ENCODE measurements around the gene MCIDAS. TPM values are rescaled to one million over a fixed set of nuclear protein-coding genes. Genes with fewer than 3 reads are reported as not detected.
A peak's percentile ranks its signal among the peaks of the same experiment; 100 is the strongest.

The MCIDAS gene
- total and polyA plus RNA-seq, 2 of the 13 experiments (the other 11 are each of a cell fraction or from before 2014, with no cell fraction given), result not detected

- TF ChIP-seq, protein P1, sequence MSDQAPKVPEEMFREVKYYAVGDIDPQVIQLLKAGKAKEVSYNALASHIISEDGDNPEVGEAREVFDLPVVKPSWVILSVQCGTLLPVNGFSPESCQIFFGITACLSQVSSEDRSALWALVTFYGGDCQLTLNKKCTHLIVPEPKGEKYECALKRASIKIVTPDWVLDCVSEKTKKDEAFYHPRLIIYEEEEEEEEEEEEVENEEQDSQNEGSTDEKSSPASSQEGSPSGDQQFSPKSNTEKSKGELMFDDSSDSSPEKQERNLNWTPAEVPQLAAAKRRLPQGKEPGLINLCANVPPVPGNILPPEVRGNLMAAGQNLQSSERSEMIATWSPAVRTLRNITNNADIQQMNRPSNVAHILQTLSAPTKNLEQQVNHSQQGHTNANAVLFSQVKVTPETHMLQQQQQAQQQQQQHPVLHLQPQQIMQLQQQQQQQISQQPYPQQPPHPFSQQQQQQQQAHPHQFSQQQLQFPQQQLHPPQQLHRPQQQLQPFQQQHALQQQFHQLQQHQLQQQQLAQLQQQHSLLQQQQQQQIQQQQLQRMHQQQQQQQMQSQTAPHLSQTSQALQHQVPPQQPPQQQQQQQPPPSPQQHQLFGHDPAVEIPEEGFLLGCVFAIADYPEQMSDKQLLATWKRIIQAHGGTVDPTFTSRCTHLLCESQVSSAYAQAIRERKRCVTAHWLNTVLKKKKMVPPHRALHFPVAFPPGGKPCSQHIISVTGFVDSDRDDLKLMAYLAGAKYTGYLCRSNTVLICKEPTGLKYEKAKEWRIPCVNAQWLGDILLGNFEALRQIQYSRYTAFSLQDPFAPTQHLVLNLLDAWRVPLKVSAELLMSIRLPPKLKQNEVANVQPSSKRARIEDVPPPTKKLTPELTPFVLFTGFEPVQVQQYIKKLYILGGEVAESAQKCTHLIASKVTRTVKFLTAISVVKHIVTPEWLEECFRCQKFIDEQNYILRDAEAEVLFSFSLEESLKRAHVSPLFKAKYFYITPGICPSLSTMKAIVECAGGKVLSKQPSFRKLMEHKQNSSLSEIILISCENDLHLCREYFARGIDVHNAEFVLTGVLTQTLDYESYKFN (CRISPR knock-in tag; conservative IDR thresholded peaks at IDR 0.05), result no peak
- TF ChIP-seq ZNF232 (CRISPR knock-in tag; IDR thresholded peaks at IDR 0.05; ENCODE audit: borderline replicate concordance) (no peak), ZNF709 (CRISPR knock-in tag; IDR thresholded peaks at IDR 0.05) (no peak), TBX2 (CRISPR knock-in tag; IDR thresholded peaks at IDR 0.05; ENCODE audit: borderline replicate concordance) (peak; percentile 24; the same call in 1 of the 2 replicates), SALL1 (CRISPR knock-in tag; IDR thresholded peaks at IDR 0.05) (peak; percentile 54), MAFG (CRISPR knock-in tag; IDR thresholded peaks at IDR 0.05) (no peak), NR2C2 (CRISPR knock-in tag; IDR thresholded peaks at IDR 0.05; ENCODE audit: borderline replicate concordance) (no peak), ZNF761 (CRISPR knock-in tag; conservative IDR thresholded peaks at IDR 0.05) (no peak), ZNF12 (CRISPR knock-in tag; IDR thresholded peaks at IDR 0.05) (no peak), SP4 (CRISPR knock-in tag; IDR thresholded peaks at IDR 0.05) (no peak), ZNF44 (CRISPR knock-in tag; IDR thresholded peaks at IDR 0.05) (0 out of 2 replicates have a peak, but pooled peaks have one; percentile 40), ZNF160 (CRISPR knock-in tag; IDR thresholded peaks at IDR 0.05) (no peak), ZNF468 (CRISPR knock-in tag; IDR thresholded peaks at IDR 0.05) (no peak), ZNF10 (CRISPR knock-in tag; IDR thresholded peaks at IDR 0.05; ENCODE audit: borderline replicate concordance, low read depth) (no peak), ZBTB3 (CRISPR knock-in tag; IDR thresholded peaks at IDR 0.05; ENCODE audit: borderline replicate concordance, low read depth) (no peak), ZMYM3 (CRISPR knock-in tag; IDR thresholded peaks at IDR 0.05) (0 out of 2 replicates have a peak, but pooled peaks have one; percentile 30), ETV6 (CRISPR knock-in tag; conservative IDR thresholded peaks at IDR 0.05) (no peak), SIN3B (IDR thresholded peaks at IDR 0.05; ENCODE audit: low read length) (no peak), ZNF274 (CRISPR knock-in tag; IDR thresholded peaks at IDR 0.05) (no peak), SMAD9 (CRISPR knock-in tag; IDR thresholded peaks at IDR 0.05) (0 out of 2 replicates have a peak, but pooled peaks have one; percentile 34), NFIB (CRISPR knock-in tag; IDR thresholded peaks at IDR 0.05; ENCODE audit: borderline replicate concordance) (no peak), ZNF652 (CRISPR knock-in tag; IDR thresholded peaks at IDR 0.05; ENCODE audit: borderline replicate concordance, low read depth) (no peak), ZNF547 (CRISPR knock-in tag; IDR thresholded peaks at IDR 0.05) (0 out of 2 replicates have a peak, but pooled peaks have one; percentile 29), FOXP1 (IDR thresholded peaks at IDR 0.05) (no peak), FOXP1 (CRISPR knock-in tag; IDR thresholded peaks at IDR 0.05) (no peak), ZNF253 (CRISPR knock-in tag; IDR thresholded peaks at IDR 0.05; ENCODE audit: borderline replicate concordance) (no peak), PAWR (CRISPR knock-in tag; IDR thresholded peaks at IDR 0.05; ENCODE audit: borderline replicate concordance) (no peak)
- TF ChIP-seq, protein P2, sequence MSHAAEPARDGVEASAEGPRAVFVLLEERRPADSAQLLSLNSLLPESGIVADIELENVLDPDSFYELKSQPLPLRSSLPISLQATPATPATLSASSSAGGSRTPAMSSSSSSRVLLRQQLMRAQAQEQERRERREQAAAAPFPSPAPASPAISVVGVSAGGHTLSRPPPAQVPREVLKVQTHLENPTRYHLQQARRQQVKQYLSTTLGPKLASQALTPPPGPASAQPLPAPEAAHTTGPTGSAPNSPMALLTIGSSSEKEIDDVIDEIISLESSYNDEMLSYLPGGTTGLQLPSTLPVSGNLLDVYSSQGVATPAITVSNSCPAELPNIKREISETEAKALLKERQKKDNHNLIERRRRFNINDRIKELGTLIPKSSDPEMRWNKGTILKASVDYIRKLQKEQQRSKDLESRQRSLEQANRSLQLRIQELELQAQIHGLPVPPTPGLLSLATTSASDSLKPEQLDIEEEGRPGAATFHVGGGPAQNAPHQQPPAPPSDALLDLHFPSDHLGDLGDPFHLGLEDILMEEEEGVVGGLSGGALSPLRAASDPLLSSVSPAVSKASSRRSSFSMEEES (CRISPR knock-in tag; IDR thresholded peaks at IDR 0.05), result no peak
Measured at GRCh38 chr5:55226027-55226933, 835 bp downstream of the MCIDAS start (continued).
